GM12878 (cell line): Measurements from ENCODE around the gene RNASE13. TPM values are rescaled to one million over a fixed set of nuclear protein-coding genes. Genes with fewer than 3 reads are reported as not detected.

Experiments
- ATAC-seq: fragments of 200-7000 bp; cut with Tn5 transposase; 3 replicates; pipeline ENCODE4 v1.9.1; 2020; ENCODE audit warnings: mild to moderate bottlenecking, moderate library complexity
- BruUV-seq: library from RNA; stranded (reverse); fragments of 400-500 nt; replicated peaks from 2 replicates; lab custom pipeline; 2021; lab: Mats Ljungman, UMichigan
- CTCF ChIA-PET: fragments of 300-600 bp; sonication (Branson Sonifier 250); formaldehyde crosslinking; extraction: SDS; loops from one replicate; lab custom pipeline; 2021; ENCODE audit warnings: inconsistent platforms; lab: Yijun Ruan, JAX
- POLR2A ChIA-PET: fragments of 350-600 bp; formaldehyde crosslinking; extraction: SDS; loops from one replicate; lab custom pipeline; 2021; ENCODE audit warnings: inconsistent platforms; lab: Charles Lee
- RAD21 ChIA-PET: fragments of 300-600 bp; sonication (Branson Sonifier 250); formaldehyde crosslinking; loops from one replicate; lab custom pipeline; 2023; ENCODE audit warnings: antibody characterized with exemption; ENCODE audit not compliant: unreplicated experiment; lab: Charles Lee
- SMC1A ChIA-PET: fragments of 300-600 bp; sonication (Branson Sonifier 250); formaldehyde crosslinking; loops from one replicate; lab custom pipeline; 2023; ENCODE audit not compliant: unreplicated experiment, uncharacterized antibody; lab: Charles Lee
- DNase-seq: peaks from one replicate; pipeline ENCODE4 v3.0.0-alpha.2; 2011; ENCODE audit warnings: low read depth, low spot score
- FAIRE-seq: peaks from 3 replicates; lab custom pipeline; 2011; peaks lifted over from hg19 to GRCh38; lab: Jason Lieb, UNC
- H2AFZ ChIP-seq: 2 replicates; pipeline ENCODE4 v1.6.0; 2011; ENCODE audit warnings: low read depth, low read length, control low read depth; ENCODE audit not compliant: control insufficient read depth
- H3K27ac ChIP-seq: 2 replicates; pipeline ENCODE4 v1.5.1; 2011; ENCODE audit warnings: control low read depth; ENCODE audit not compliant: control insufficient read depth, insufficient read depth
- H3K27me3 ChIP-seq, 2 experiments: replicated peaks in 1 of 2; 2 replicates each; pipeline versions ENCODE4 v1.6.0 to v1.6.1; 2011; ENCODE audit warnings: low read length in 1 of 2; ENCODE audit not compliant: control insufficient read depth in 2 of 2, insufficient read depth in 2 of 2
- H3K36me3 ChIP-seq, 2 experiments: 2 replicates each; pipeline ENCODE4 v1.5.1; 2011; ENCODE audit warnings: low read length in 1 of 2; ENCODE audit not compliant: control insufficient read depth in 2 of 2, insufficient read depth in 2 of 2
- H3K4me1 ChIP-seq: 2 replicates; pipeline ENCODE4 v1.6.1; 2011; ENCODE audit warnings: mild to moderate bottlenecking, low read length, moderate library complexity, mixed read lengths; ENCODE audit not compliant: control insufficient read depth, insufficient read depth
- H3K4me2 ChIP-seq: 2 replicates; pipeline ENCODE4 v1.6.0; 2011; ENCODE audit warnings: control low read depth; ENCODE audit not compliant: control insufficient read depth, insufficient read depth
- H3K4me3 ChIP-seq: fragments of 200-600 bp; sonication (generic); 2 replicates; pipeline ENCODE4 v1.5.1; 2016
- H3K79me2 ChIP-seq: 2 replicates; pipeline ENCODE4 v1.6.0; 2011; ENCODE audit warnings: low read length; ENCODE audit not compliant: control insufficient read depth, insufficient read depth
- H3K9ac ChIP-seq: 2 replicates; pipeline ENCODE4 v1.8.0; 2011; ENCODE audit warnings: low read length, control low read depth, mixed read lengths; ENCODE audit not compliant: control insufficient read depth, insufficient read depth
- H3K9me3 ChIP-seq: replicated peaks from 3 replicates; pipeline ENCODE4 v1.5.1; 2011; ENCODE audit warnings: mild to moderate bottlenecking, low read length; ENCODE audit not compliant: control insufficient read depth, insufficient read depth
- H4K20me1 ChIP-seq: 2 replicates; pipeline ENCODE4 v1.6.0; 2011; ENCODE audit not compliant: control insufficient read depth, insufficient read depth
- BMI1 ChIP-seq: fragments of 450-650 bp; IDR thresholded peaks from 2 replicates; pipeline ENCODE4 v1.6.1; 2016; ENCODE audit warnings: mild to moderate bottlenecking, moderate library complexity, borderline replicate concordance
- DPF2 ChIP-seq: fragments of 450-650 bp; IDR thresholded peaks from 2 replicates; pipeline ENCODE4 v1.6.1; 2017; ENCODE audit warnings: mild to moderate bottlenecking
- LARP7 ChIP-seq: fragments of 450-650 bp; IDR thresholded peaks from 2 replicates; pipeline ENCODE4 v1.6.1; 2017; ENCODE audit warnings: mild to moderate bottlenecking
- MTA2 ChIP-seq: fragments of 450-650 bp; IDR thresholded peaks from 2 replicates; pipeline ENCODE4 v1.6.1; 2016; ENCODE audit warnings: low read depth, mild to moderate bottlenecking, moderate library complexity
- NR2C2 ChIP-seq: IDR thresholded peaks from 2 replicates; pipeline ENCODE4 v1.6.1; 2011; ENCODE audit warnings: borderline replicate concordance, low read depth; ENCODE audit not compliant: control insufficient read depth, insufficient read length
- PAX8 ChIP-seq: fragments of 450-650 bp; IDR thresholded peaks from 2 replicates; pipeline ENCODE4 v1.6.1; 2017; ENCODE audit warnings: mild to moderate bottlenecking, moderate library complexity
- PML ChIP-seq: IDR thresholded peaks from 2 replicates; pipeline ENCODE4 v1.6.1; 2012; ENCODE audit warnings: low read length, inconsistent platforms
- RAD21 ChIP-seq: IDR thresholded peaks from 2 replicates; pipeline ENCODE4 v1.6.1; 2011; ENCODE audit warnings: mild to moderate bottlenecking, low read depth, low read length, moderate library complexity; ENCODE audit not compliant: insufficient read depth
- SMARCA5 ChIP-seq: fragments of 450-650 bp; IDR thresholded peaks from 2 replicates; pipeline ENCODE4 v1.6.1; 2017; ENCODE audit warnings: mild to moderate bottlenecking
- SMC3 ChIP-seq: IDR thresholded peaks from 2 replicates; pipeline ENCODE4 v1.6.1; 2011; ENCODE audit warnings: low read length, improper control_type of control experiment, borderline replicate concordance
- SRF ChIP-seq, 2 experiments: IDR thresholded peaks; 2 replicates each; pipeline ENCODE4 v1.6.1; 2011; ENCODE audit warnings: low read depth in 2 of 2, low read length in 2 of 2, mild to moderate bottlenecking in 1 of 2, moderate library complexity in 1 of 2
- SUPT20H ChIP-seq: IDR thresholded peaks from 2 replicates; pipeline ENCODE4 v1.6.1; 2011; ENCODE audit warnings: low read depth, mild to moderate bottlenecking, low read length, moderate library complexity, borderline replicate concordance; ENCODE audit not compliant: control insufficient read depth
- YY1 ChIP-seq: IDR thresholded peaks from 2 replicates; pipeline ENCODE4 v1.6.1; 2011; ENCODE audit warnings: low read depth, mild to moderate bottlenecking, low read length
- ZSCAN29 ChIP-seq: fragments of 450-650 bp; IDR thresholded peaks from 2 replicates; pipeline ENCODE4 v1.6.1; 2017; ENCODE audit warnings: mild to moderate bottlenecking, moderate library complexity
- WGBS: methylation state at CpG from one replicate; pipeline ENCODE4 v1.1.6; 2016; ENCODE audit warnings: low lambda C conversion rate; ENCODE audit not compliant: insufficient replicate concordance, insufficient coverage; ENCODE audit errors: missing lambda C conversion rate; 5-methylcytosine and 5-hydroxymethylcytosine counted together
- in situ Hi-C: fragments of 300-500 bp; cut with MboI; formaldehyde crosslinking; loops from 9 replicates; pipeline ENCODE4 v1.14.3; 2018; ENCODE audit warnings: mixed read lengths
- intact Hi-C: fragments of 100-400 bp; cut with micrococcal nuclease; formaldehyde crosslinking; loops from one replicate; pipeline ENCODE4 v1.14.2; 2022; ENCODE audit not compliant: unreplicated experiment
- polyA plus RNA-seq, 11 experiments: library from polyadenylated mRNA; depleted of rRNA in 4 of 11; unstranded in 6 of 11; stranded (reverse) in 5 of 11; fragments of >200 nt; fragmentation: Nextera tagmentation in 4 of 11; fragmentation: Illumina TruSeq in 1 of 11; extraction: Ambion mirVana in 4 of 11; extraction: Trizol in 1 of 11; gene quantifications; 1 replicate in 1 of 11; 2 replicates in 10 of 11; pipeline versions ENCODE4 v1.2.1 to v1.2.3, GENCODE V29; 2011 to 2016; ENCODE audit warnings: inconsistent platforms in 2 of 11, missing spikeins in 2 of 11, low read depth in 1 of 11
- total RNA-seq, 4 experiments: library from RNA; depleted of rRNA in 3 of 4; stranded (reverse); fragments of >200 nt in 3 of 4; fragmentation: Illumina TruSeq in 1 of 4; extraction: Trizol in 1 of 4; gene quantifications; 2 replicates each; pipeline versions ENCODE4 v1.2.1 to v1.2.3, GENCODE V29; 2013 to 2021

RNASE13 gene
- total and polyA plus RNA-seq, 10 of the 15 experiments (the other 5 are each of a cell fraction or from before 2014, with no cell fraction given), result not detected

DNA sequence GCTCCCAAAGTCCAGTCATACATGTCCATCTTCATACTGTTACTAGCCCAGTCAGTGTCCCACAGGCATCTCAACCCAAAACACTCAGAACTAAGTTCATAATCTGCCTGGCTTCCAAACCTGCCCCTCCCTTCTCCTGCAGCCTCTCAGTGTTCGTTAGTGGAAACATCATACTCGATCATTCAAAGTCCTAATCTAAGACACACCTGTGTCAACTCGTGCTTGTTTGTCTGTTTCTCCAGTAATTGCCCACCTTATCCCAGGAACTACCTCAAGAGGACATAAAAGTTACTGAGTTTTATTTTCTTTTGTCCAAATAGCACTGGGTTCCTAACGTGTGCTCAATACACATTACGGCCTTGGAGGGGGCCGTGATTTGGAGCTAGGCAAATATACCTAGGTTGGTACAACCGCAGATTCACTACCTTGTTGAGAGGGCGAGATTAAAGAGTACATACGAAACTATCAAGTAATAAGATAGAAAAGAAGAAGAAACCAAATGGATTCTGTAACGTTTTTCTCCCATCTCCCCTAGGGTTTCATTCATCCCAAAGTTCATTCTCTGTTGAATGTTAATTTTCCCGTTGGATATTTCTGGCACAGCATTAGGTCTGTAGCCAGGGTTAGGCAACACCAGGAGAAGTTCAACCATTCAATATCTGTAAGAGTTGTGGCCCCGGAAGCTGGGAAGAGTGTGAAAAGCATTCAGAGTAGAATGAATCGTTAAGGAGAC is 26.2 kb upstream of the RNASE13 start:
- ChIA-PET CTCF (interaction anchor here (2.9 kb wide), 1 partner anchor 44 kb away, joined by 12 read pairs; no protein-coding TSS in a partner anchor), RAD21 (no interaction called here), POLR2A (no interaction called here), SMC1A (no interaction called here)
- WGBS, result 21% methylated on average over 13 of the region's 13 CpGs
- intact Hi-C loops (no loop called here), in situ Hi-C loops (no loop called here)
- FAIRE-seq (no peak), ATAC-seq (no peak), DNase-seq (no peak)
- no peaks in the 10 kb centered on the region for H3K79me2 ChIP-seq
- peaks cover 0 to 1% of the 10 kb centered on the region in 2 experiments; a peak in 1 of 4 replicates for H3K27me3 ChIP-seq
- H2AFZ ChIP-seq, result no peak overlapping the region
- H3K27ac ChIP-seq, result no peak overlapping the region
- no peaks in the 10 kb centered on the region for H3K4me1 ChIP-seq
- TF ChIP-seq NR2C2, result no peak
- no peak for TF ChIP-seq PML
- H3K4me2 ChIP-seq, result no peak overlapping the region
- H3K9ac ChIP-seq, result no peak overlapping the region
- H3K36me3 ChIP-seq, result no peaks in the 10 kb centered on the region
- H4K20me1 ChIP-seq, result no peaks in the 10 kb centered on the region
- no peaks in the 10 kb centered on the region for H3K9me3 ChIP-seq
- BruUV-seq, result no TSS peak
- no peak overlapping the region for H3K4me3 ChIP-seq

DNA sequence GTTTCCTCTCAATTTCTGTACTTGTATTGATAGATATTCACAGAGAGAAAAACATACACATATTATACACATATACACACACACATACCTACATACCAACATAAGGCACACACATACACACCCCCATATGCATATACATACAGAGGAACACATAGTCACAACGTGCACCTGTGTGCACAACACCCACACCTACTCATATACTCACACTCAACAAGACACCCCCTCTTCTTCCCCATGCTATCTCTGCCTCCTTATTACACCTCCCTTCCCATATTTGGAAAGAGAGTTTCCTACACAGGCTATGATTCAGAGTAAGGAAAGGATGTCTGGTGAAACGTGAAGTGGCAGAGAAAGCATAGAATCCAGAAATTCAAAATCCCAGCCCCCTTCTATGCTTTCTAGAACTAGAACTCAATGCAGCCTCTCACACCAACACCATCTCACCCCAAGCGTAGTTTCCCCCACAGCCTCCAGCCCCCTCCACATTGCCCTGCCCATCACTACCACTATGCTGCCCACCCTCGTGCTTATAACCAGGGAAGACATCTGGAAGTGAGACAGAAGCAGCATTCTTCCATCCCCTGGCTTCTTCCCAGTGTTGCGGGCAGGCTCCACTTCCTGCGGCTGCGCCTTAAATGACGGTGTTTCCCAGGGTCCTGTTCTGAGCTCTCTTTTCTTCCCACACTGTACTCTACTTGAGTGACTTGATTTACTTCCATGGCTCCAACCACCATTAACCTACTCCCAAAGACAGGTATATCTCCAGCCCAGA is 25.4 kb upstream of the RNASE13 start:
- Histone ChIP-seq H3K9ac (no peak overlapping the region), H3K36me3 (no peaks in the 10 kb centered on the region), H2AFZ (no peak overlapping the region), H4K20me1 (no peaks in the 10 kb centered on the region), H3K9me3 (no peaks in the 10 kb centered on the region), H3K27me3 (peaks cover 0 to 1% of the 10 kb centered on the region in 2 experiments; a peak in 1 of 4 replicates), H3K4me1 (no peaks in the 10 kb centered on the region), H3K4me2 (no peak overlapping the region), H3K4me3 (no peak overlapping the region), H3K79me2 (no peaks in the 10 kb centered on the region), H3K27ac (no peak overlapping the region)
- POLR2A ChIA-PET, result no interaction called here
- BruUV-seq, result no TSS peak
- no peak for FAIRE-seq
- intact Hi-C loops (no loop called here), in situ Hi-C loops (no loop called here)
- 55% methylated on average over 8 of the region's 8 CpGs for WGBS
- SMC1A ChIA-PET, result no interaction called here
- DNase-seq, result no peak
- ATAC-seq, result no peak
- CTCF ChIA-PET, result interaction anchor here (1.0 kb wide), 1 partner anchor 25 kb away, joined by 4 read pairs; no protein-coding TSS in a partner anchor
- RAD21 ChIA-PET, result interaction anchor here (1.9 kb wide), 1 partner anchor 46 kb away, joined by 7 read pairs; no protein-coding TSS in a partner anchor
- TF ChIP-seq ZSCAN29 (no peak), DPF2 (no peak), PAX8 (no peak), LARP7 (no peak), SRF (IDR thresholded peaks at IDR 0.05; ENCODE audit: low read depth in 2 of 2, low read length in 2 of 2) (no peak), SMARCA5 (no peak), SUPT20H (no peak), SMC3 (no peak), MTA2 (no peak), RAD21 (no peak), YY1 (no peak), BMI1 (no peak)
